Measurements from ENCODE around the gene KMT5C.

KMT5C gene

GRCh38 chr19:55333870-55334269 is 5.8 kb upstream of the KMT5C start:
- H3K4me3 ChIP-seq (ENCODE audit: low read length), result no peak overlapping the region
- no peak for TF ChIP-seq ZNF274 (IDR thresholded peaks at IDR 0.05; ENCODE audit: low read depth, low read length)

- TF ChIP-seq ZNF274 (IDR thresholded peaks at IDR 0.05; ENCODE audit: low read depth, low read length), result no peak
- H3K4me3 ChIP-seq (ENCODE audit: low read length), result no peak overlapping the region
Measured at GRCh38 chr19:55336101-55336500, 3.6 kb upstream of the KMT5C start.

GRCh38 chr19:55339889-55340783 is 460 bp downstream of the KMT5C start:
- peak overlapping the region; percentile 73 for H3K4me3 ChIP-seq (ENCODE audit: low read length)
- TF ChIP-seq ZNF274 (IDR thresholded peaks at IDR 0.05; ENCODE audit: low read depth, low read length), result no peak

- H3K4me3 ChIP-seq (ENCODE audit: low read length), result peak overlapping the region; percentile 73; the same call in 1 of the 2 replicates
- TF ChIP-seq ZNF274 (IDR thresholded peaks at IDR 0.05; ENCODE audit: low read depth, low read length), result no peak
Measured at GRCh38 chr19:55340784-55341147, 1.1 kb downstream of the KMT5C start.

- no peak for TF ChIP-seq ZNF274 (IDR thresholded peaks at IDR 0.05; ENCODE audit: low read depth, low read length)
- peak overlapping the region; percentile 73; the same call in 1 of the 2 replicates for H3K4me3 ChIP-seq (ENCODE audit: low read length)
Measured at GRCh38 chr19:55341171-55341588, 1.5 kb downstream of the KMT5C start.

- no peak for TF ChIP-seq ZNF274 (IDR thresholded peaks at IDR 0.05; ENCODE audit: low read depth, low read length)
- H3K4me3 ChIP-seq (ENCODE audit: low read length), result no peak overlapping the region
Measured at GRCh38 chr19:55341595-55342531, 2.2 kb downstream of the KMT5C start.

- no peak overlapping the region for H3K4me3 ChIP-seq (ENCODE audit: low read length)
- TF ChIP-seq ZNF274 (IDR thresholded peaks at IDR 0.05; ENCODE audit: low read depth, low read length), result no peak
Measured at GRCh38 chr19:55344444-55344843, 4.8 kb downstream of the KMT5C start.

GRCh38 chr19:55345101-55345817 is 5.6 kb downstream of the KMT5C start:
- no peak overlapping the region for H3K4me3 ChIP-seq (ENCODE audit: low read length)
- TF ChIP-seq ZNF274 (IDR thresholded peaks at IDR 0.05; ENCODE audit: low read depth, low read length), result no peak

- no peak for TF ChIP-seq ZNF274 (IDR thresholded peaks at IDR 0.05; ENCODE audit: low read depth, low read length)
- H3K4me3 ChIP-seq (ENCODE audit: low read length), result no peak overlapping the region
Measured at GRCh38 chr19:55345818-55346724, 6.4 kb downstream of the KMT5C start.

- H3K4me3 ChIP-seq (ENCODE audit: low read length), result no peak overlapping the region
- no peak for TF ChIP-seq ZNF274 (IDR thresholded peaks at IDR 0.05; ENCODE audit: low read depth, low read length)
Measured at GRCh38 chr19:55346725-55347441, 7.2 kb downstream of the KMT5C start.

- no peak for TF ChIP-seq ZNF274 (IDR thresholded peaks at IDR 0.05; ENCODE audit: low read depth, low read length)
- H3K4me3 ChIP-seq (ENCODE audit: low read length), result no peak overlapping the region
Measured at GRCh38 chr19:55347442-55348009, 7.8 kb downstream of the KMT5C start.
